ENCODE results near the gene ERMARD.

ERMARD gene

GRCh38 chr6:169783971-169784820 is 32.8 kb downstream of the ERMARD start:
- no peak for DNase-seq (ENCODE audit: low read depth)

- no peak for DNase-seq (ENCODE audit: low read depth)
Observed at GRCh38 chr6:169784821-169785340, 33.5 kb downstream of the ERMARD start.

- no peak for DNase-seq (ENCODE audit: low read depth)
Observed at GRCh38 chr6:169785566-169785965, 34.1 kb downstream of the ERMARD start.

- DNase-seq (ENCODE audit: low read depth) = no peak
Observed at GRCh38 chr6:169786349-169786748, 34.9 kb downstream of the ERMARD start.

GRCh38 chr6:169787797-169788196 is 36.4 kb downstream of the ERMARD start:
- no peak for DNase-seq (ENCODE audit: low read depth)

GRCh38 chr6:169788809-169789145 is 37.4 kb downstream of the ERMARD start:
- no peak for DNase-seq (ENCODE audit: low read depth)

GRCh38 chr6:169789146-169789943 is 37.9 kb downstream of the ERMARD start:
- DNase-seq (ENCODE audit: low read depth) = no peak

- DNase-seq (ENCODE audit: low read depth) = no peak
Observed at GRCh38 chr6:169789944-169790927, 38.8 kb downstream of the ERMARD start.

- DNase-seq (ENCODE audit: low read depth) = no peak
Observed at GRCh38 chr6:169791721-169792131, 40.3 kb downstream of the ERMARD start.

GRCh38 chr6:169792306-169793015 is 41.0 kb downstream of the ERMARD start:
- no peak for DNase-seq (ENCODE audit: low read depth)

GRCh38 chr6:169793408-169793807 is 42.0 kb downstream of the ERMARD start:
- no peak for DNase-seq (ENCODE audit: low read depth)

- DNase-seq (ENCODE audit: low read depth) = no peak
Observed at GRCh38 chr6:169794317-169795055, 43.1 kb downstream of the ERMARD start.

GRCh38 chr6:169795196-169795595 is 43.8 kb downstream of the ERMARD start:
- DNase-seq (ENCODE audit: low read depth) = no peak

- no peak for DNase-seq (ENCODE audit: low read depth)
Observed at GRCh38 chr6:169798764-169799473, 47.5 kb downstream of the ERMARD start.

- DNase-seq (ENCODE audit: low read depth) = no peak
Observed at GRCh38 chr6:169799474-169799926, 48.1 kb downstream of the ERMARD start.

GRCh38 chr6:169800116-169800667 is 48.8 kb downstream of the ERMARD start:
- DNase-seq (ENCODE audit: low read depth) = no peak

GRCh38 chr6:169800668-169801395 is 49.4 kb downstream of the ERMARD start:
- no peak for DNase-seq (ENCODE audit: low read depth)

GRCh38 chr6:169801396-169802160 is 50.2 kb downstream of the ERMARD start:
- DNase-seq (ENCODE audit: low read depth) = no peak

Measured in non-pigmented ciliary epithelial cell (primary cell).